H4 (cell line): ENCODE measurements around the gene MDH2. TPM values are rescaled to one million over a fixed set of nuclear protein-coding genes. Genes with fewer than 3 reads are reported as not detected.
"Not testable (repeated sequence)": the region's sequence is repeated elsewhere in the genome, so short reads cannot be mapped to it uniquely, and the experiment has no call there.

Experiments
- DNase-seq: peaks from one replicate; pipeline ENCODE4 v3.0.0-alpha.2; 2015; ENCODE audit warnings: low spot score
- total RNA-seq: library from RNA; depleted of rRNA; stranded (reverse); fragments of >200 nt; shearing (Covaris generic); gene quantifications from 2 replicates; pipeline ENCODE4 v1.2.3, GENCODE V29; 2014

MDH2 gene
- total RNA-seq, 1 experiment from 2014 or later, result 156 TPM

GRCh38 chr7:76047305-76047810 is 548 bp upstream of the MDH2 start:
- no peak for DNase-seq

DNA sequence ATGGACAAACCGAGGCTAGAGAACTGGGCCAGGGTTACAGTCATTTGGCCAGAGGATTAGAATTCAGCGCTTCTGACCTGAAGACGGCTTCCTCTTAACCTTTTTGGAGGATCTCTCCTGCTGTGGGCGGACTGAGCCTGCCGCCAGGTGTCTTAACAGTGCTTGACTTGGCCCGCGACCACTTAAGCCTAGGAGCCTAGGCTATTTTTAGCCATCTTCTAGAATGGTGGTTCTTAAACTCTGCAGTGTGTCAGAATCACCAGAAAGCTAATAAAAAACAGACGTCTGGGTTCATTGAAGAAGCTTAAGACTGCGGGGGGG is 722 bp downstream of the MDH2 start:
- DNase-seq, result no peak

DNA sequence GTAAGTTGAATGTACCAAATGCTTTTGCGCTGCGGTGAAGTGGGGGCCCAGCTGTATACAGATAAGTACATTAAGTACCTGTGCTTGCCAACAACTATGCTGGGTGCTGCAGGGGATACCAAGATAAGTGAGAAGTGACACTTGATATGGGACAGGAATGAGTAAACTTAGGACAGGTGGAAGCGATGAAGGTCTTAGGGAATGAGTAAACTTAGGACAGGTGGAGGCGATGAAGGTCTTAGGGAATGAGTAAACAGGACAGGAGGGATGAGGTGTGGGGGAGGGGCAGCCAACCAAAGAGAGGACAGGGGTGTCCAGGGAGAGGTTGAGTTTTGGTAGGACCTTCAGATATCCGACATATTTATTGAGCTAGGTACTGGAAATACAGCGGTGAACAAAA is 1.4 kb downstream of the MDH2 start:
- DNase-seq, result no peak

- DNase-seq, result no peak
These were observed 2.6 kb downstream of the MDH2 start for GRCh38 chr7:76050545-76050944.

- no peak for DNase-seq
These were observed 3.9 kb downstream of the MDH2 start for GRCh38 chr7:76051840-76052239.

DNA sequence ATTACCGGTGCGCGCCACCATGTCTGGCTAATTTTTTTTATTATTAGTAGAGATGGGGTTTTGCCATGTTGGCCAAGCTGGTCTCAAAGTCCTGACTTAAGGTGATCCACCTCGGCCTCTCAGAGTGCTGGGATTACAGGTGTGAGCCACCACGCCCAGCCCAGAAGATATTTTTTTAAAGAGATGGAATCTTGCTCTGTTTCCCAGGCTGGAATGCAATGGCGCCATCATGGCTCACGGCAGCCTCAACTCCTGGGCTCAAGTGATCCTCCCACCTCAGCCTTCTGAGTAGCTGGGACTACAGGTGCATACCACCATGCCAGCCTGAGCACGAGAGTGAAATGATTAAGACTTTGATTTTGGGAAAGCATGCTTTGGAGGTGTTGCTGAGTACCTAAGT is 4.8 kb downstream of the MDH2 start:
- not testable (repeated sequence) for DNase-seq

- DNase-seq, result no peak
These were observed 5.6 kb downstream of the MDH2 start for GRCh38 chr7:76053461-76053860.

GRCh38 chr7:76054123-76055120 is 6.5 kb downstream of the MDH2 start:
- DNase-seq, result no peak

- DNase-seq, result no peak
These were observed 8.3 kb downstream of the MDH2 start for GRCh38 chr7:76056241-76056640.

- DNase-seq, result no peak
These were observed 9.4 kb downstream of the MDH2 start for GRCh38 chr7:76057103-76057812.

DNA sequence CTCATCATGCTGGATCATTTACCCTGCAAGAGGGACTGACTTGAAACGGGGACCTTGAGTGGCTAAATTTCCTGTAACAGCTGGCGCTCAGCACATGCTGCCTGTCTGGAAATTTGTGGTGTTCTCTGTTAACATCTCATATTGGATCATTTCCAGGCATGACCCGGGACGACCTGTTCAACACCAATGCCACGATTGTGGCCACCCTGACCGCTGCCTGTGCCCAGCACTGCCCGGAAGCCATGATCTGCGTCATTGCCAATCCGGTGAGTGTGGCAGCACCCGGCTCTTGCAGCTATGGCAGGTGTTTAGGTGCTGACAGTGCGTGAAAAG is 9.9 kb downstream of the MDH2 start:
- DNase-seq, result no peak

DNA sequence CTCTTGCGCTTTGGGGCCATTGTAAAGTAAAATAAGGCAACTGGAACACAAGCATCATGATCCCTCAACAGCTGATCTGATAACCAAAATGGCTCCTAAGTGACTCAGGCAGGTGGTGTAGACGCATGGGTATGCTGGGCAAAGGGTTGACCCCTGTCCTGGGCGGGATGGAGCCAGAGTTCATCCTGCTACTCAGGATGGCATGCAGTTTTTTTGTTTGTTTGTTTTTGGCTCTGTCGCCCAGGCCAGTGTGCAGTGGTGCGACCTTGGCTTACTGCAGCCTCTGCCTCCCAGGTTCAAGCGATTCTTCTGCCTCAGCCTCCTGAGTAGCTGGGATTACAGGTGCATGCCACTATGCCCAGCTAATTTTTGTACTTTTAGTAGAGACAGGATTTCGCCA is 10.8 kb downstream of the MDH2 start:
- not testable (repeated sequence) for DNase-seq

GRCh38 chr7:76060842-76061241 is 12.9 kb downstream of the MDH2 start:
- no peak for DNase-seq

GRCh38 chr7:76062254-76062653 is 14.3 kb downstream of the MDH2 start:
- no peak for DNase-seq

GRCh38 chr7:76063114-76063513 is 15.2 kb downstream of the MDH2 start:
- DNase-seq, result no peak

DNA sequence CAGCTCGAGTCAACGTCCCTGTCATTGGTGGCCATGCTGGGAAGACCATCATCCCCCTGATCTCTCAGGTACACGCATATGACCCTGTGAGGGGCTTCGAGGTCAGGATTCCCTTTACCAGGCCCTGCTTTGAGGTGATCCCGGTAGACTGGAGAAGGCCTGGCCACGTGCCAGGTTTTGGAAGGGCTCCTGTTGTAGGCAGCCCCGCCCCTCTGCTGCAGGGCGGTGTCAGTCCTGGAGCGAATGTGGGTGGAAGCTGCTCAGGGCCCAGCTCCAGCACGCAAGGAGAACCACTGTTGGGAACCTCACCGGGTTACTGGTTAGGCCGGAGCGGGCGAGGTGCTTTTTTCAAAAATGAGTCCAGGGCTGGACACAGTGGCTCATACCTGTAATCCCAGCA is 15.6 kb downstream of the MDH2 start:
- DNase-seq, result no peak

DNA sequence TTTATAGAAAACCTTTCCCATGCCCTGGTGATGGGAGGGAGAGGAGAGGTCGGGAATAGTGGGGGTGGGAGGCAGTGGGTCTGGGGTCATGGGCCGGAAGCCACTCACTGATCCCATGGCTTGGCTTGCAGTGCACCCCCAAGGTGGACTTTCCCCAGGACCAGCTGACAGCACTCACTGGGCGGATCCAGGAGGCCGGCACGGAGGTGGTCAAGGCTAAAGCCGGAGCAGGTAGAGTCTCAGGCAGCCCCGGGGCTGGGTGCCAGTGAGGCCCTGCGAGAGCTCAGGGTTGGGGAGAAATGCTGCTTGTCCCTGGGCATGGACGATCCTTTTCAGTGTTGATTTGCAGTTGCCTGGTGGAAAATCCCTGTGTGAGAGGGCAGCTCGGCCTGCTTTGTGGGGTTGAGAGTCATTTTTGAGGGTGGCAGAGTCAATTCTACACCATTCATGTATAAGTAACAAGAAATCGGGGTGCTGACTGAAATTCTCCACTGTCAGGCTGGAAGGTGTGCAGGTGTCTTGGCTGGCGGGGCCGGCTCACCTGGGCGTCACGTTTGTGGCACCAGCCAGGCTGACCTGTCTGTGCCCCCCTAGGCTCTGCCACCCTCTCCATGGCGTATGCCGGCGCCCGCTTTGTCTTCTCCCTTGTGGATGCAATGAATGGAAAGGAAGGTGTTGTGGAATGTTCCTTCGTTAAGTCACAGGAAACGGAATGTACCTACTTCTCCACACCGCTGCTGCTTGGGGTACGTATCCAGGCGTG is 16.5 kb downstream of the MDH2 start:
- no peak for DNase-seq

GRCh38 chr7:76065016-76065612 is 17.2 kb downstream of the MDH2 start:
- DNase-seq, result no peak

GRCh38 chr7:76066716-76067503 is 19.0 kb downstream of the MDH2 start:
- DNase-seq, result no peak

- peak; percentile 98 for DNase-seq
These were observed 21.3 kb downstream of the MDH2 start for GRCh38 chr7:76069238-76069638.
